GM21717 (cell line): Measurements from ENCODE around the gene CNN1.
"Not testable (repeated sequence)": the region's sequence is repeated elsewhere in the genome, so short reads cannot be mapped to it uniquely, and the experiment has no call there.

Experiments used
- ATAC-seq: cut with Tn5 transposase; IDR thresholded peaks from one replicate; pipeline ENCODE4 v1.9.1; 2021; ENCODE audit warnings: mild to moderate bottlenecking, moderate library complexity; ENCODE audit not compliant: unreplicated experiment

The CNN1 gene

GRCh38 chr19:11598103-11598483 lies 59.4 kb downstream of the CNN1 start:
- ATAC-seq = no peak

DNA sequence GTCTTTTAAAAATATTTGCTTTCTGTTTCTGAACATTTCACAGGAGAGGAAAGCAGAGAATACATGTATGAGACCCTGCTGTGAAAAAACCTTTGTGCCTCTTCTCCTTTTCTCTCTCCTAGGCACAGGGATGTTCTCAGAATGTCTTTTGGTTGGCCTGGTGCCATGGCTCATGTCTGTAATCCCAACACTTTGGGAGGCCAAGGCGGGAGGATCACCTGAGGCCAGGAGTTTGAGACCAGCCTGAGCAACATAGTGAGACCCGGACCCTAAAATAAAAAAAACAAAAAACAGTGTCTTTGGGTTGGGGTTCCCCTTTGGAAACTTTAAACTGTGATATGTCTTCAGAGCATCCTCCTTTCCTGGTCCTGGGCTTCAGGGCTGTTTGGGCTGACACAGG lies 60.1 kb downstream of the CNN1 start:
- ATAC-seq = no peak

DNA sequence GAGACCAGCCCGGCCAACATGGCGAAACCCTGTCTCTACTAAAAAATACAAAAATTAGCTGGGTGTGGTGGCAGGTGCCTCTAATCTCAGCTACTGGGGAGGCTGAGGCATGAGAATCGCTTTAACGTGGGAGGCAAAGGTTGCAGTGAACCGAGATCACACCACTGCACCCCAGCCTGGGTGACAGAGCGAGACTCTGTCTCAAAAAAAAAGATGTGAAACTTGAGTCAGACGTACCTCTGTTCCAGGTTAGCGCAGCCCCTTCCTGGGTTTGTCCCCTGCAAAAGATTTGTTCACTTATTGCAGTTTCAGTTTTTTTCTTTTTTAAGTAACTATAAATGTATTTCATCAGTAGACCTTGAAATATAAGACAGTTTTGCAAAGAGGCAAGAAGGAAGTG lies 61.1 kb downstream of the CNN1 start:
- ATAC-seq = not testable (repeated sequence)
